HG02642 (cell line): ENCODE results near the gene SLC10A2.

Experiments
- ATAC-seq: cut with Tn5 transposase; IDR thresholded peaks from one replicate; pipeline ENCODE4 v1.9.1; 2021; ENCODE audit warnings: mild to moderate bottlenecking; ENCODE audit not compliant: unreplicated experiment, poor library complexity

Gene SLC10A2

DNA sequence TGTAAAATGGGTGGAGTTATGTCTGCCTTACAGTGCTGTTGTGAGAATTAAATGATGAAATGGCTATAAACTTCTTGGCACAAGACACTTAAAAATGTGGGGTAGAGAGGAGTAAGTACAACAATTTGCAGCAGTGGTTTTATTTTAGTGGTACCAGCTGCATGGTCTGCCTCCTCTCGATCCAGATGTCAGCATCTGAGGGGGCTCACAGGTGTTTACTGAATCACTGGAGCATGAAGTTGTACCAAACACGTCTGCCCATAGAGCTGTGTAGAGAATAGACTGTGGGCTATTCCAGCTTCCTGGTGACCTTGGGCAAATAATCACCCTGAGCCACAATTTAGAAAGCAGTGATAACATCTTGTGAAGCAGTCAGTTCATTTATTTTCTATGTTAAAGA is 11.1 kb downstream of the SLC10A2 start:
- ATAC-seq: no peak

DNA sequence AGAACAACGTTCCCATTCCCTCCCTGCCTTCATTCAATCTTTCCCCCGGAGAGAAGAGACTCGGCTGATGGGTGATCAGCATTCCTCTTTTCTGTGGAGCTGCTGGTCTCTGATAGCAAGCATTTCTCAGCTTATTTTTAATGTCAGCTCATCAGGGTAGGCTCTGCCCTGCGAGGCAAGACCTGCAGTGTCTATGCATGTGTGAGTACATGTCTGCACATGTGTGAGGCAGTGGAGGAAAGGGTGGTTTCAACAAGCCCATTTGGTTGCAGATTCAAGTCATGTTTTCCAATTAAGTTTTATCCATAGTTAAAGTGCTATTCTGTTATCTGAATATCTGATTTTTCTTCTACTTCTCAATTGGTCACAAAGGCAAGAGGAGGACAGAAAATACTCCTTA is 19.5 kb downstream of the SLC10A2 start:
- ATAC-seq: no peak

- no peak for ATAC-seq
Observed at GRCh38 chr13:103044056-103044455, 22.2 kb downstream of the SLC10A2 start.

DNA sequence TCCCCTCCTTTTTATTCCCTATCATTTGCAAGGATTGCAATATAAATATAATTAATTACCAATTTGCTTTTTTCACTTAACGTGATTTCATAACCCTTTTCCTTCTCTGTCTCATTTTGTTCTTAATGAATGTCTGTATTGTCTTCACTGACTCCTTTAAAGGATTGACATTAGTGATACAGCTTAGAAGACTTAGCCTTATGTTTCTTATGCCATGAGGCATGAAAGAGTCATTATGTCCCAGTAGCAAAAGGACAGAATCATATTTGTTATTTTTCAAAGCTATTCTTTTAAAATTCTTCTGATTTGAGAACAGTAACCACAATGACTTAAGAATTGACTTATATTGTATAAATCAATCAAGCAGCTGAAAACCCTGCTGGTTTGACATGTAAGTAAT is 26.2 kb downstream of the SLC10A2 start:
- no peak for ATAC-seq

- ATAC-seq: no peak
Observed at GRCh38 chr13:103039183-103039582, 27.0 kb downstream of the SLC10A2 start.

DNA sequence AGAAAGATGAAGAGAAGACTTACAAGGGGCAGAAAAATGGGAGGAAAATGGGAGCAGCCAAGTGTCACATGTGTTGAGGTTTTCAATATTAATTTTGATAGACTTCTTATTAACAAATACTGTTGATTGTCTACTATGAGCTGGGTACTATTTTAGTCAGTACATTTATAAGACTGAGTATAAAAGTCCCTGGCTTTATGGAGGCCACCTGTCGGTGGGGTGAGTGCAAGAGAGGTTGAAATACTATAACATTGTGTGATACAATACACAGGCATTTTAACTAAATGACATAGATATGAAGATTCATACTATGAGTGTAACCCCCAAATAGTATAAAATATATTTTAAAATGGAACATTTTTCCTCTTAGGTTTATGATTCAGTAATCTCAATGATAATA is 29.9 kb downstream of the SLC10A2 start:
- no peak for ATAC-seq

GRCh38 chr13:103033999-103034398 is 32.2 kb downstream of the SLC10A2 start:
- ATAC-seq: no peak

- peak; percentile 92 for ATAC-seq
Observed at GRCh38 chr13:103031332-103031873, 34.8 kb downstream of the SLC10A2 start.

- no peak for ATAC-seq
Observed at GRCh38 chr13:103030776-103031175, 35.4 kb downstream of the SLC10A2 start.

DNA sequence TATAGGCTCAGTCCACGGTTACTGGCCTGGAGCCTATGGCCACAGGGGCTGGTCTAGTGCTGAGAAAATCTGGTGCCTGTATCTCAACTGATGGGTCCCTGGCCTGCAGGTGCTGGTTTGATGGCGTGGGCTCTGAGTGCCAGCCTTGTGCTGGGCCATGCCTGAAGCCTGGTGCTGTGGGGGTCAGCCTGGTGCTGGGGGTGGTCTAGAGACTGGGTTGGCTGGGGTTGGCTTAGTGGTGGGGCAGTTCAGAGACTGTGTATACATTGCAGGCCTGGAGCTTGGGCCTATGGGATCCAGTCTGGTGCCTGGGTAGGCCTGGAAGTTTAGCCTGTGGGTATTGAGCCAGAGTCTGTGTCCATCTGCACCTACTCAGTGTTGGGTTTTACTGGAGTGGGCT is 36.4 kb downstream of the SLC10A2 start:
- no peak for ATAC-seq

GRCh38 chr13:103022336-103022735 is 43.9 kb downstream of the SLC10A2 start:
- no peak for ATAC-seq

- no peak for ATAC-seq
Observed at GRCh38 chr13:103018556-103018955, 47.7 kb downstream of the SLC10A2 start.

- ATAC-seq: no peak
Observed at GRCh38 chr13:103012646-103013045, 53.6 kb downstream of the SLC10A2 start.

DNA sequence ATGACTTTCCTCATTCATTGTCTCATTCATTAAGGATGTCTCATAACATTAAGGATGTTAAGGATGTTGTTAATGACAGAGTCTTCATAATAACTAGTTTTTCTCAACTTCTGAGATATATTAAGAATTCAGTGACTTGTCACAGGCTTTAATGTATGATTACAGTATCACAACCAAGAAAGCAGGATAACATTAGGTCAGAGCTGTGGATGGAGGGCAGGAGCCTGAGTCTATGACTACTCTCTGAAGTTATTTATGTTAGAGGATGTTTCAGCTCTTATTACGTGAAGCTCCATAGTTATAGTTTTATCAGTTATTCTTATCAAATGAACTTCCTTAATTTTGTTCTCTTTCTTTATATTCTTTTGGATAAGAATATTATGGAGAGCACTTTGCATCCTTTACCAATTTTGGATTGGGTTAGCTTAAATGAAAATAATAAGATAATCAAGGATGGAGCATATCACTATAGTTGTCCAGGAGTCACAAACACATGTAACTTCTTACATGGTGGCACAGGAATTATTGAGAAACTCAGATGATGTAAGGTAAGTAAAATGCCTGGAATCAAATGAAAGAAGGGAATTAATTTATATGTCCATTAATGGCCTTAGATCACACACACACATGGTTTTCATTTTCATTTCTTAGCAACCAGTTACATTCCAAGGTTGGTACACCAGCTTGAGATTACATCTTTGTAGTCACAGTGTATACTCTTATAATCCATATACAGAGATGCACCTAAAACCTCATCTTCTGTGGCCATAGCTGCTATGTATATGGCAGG is 57.0 kb downstream of the SLC10A2 start:
- no peak for ATAC-seq

DNA sequence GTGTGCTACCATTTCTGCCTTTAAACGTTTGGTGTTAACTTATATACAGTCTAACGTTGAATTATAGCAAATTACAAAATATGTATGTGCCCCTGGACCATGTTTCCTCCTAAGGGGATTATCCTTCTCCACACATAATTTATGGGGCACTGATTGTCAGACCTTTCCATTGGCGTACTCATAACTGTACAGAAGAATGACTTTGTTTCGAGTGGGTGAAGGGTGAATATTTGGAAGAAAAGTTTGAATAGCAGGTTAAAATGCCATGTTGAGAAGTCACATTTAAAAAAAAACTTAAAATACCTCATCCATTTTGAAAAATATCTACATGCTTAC is 58.8 kb downstream of the SLC10A2 start:
- peak; percentile 40 for ATAC-seq

- peak; percentile 89 for ATAC-seq
Observed at GRCh38 chr13:103006641-103007426, 59.4 kb downstream of the SLC10A2 start.

- no peak for ATAC-seq
Observed at GRCh38 chr13:103004661-103005345, 61.4 kb downstream of the SLC10A2 start.

- ATAC-seq: no peak
Observed at GRCh38 chr13:103003631-103004030, 62.6 kb downstream of the SLC10A2 start.

GRCh38 chr13:103002279-103002678 is 63.9 kb downstream of the SLC10A2 start:
- ATAC-seq: no peak

DNA sequence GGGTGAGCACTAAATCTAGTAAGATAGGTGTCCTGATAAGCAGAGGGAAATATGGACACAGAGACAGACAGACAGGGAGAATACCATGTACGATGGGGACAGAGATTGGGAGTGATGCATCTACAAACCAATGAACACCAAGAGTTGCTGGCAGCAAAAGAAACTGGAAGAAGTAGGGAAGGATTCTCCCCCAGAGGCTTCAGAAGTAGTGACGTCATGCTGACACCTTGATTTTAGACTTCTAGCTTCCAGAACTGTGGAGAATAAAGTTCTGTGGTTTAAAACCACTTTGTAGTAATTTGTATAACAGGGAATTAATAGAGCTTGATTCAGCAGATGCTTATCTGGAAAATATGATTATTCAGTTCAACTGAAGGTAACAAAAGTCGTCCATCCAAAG is 66.1 kb downstream of the SLC10A2 start:
- ATAC-seq: no peak

DNA sequence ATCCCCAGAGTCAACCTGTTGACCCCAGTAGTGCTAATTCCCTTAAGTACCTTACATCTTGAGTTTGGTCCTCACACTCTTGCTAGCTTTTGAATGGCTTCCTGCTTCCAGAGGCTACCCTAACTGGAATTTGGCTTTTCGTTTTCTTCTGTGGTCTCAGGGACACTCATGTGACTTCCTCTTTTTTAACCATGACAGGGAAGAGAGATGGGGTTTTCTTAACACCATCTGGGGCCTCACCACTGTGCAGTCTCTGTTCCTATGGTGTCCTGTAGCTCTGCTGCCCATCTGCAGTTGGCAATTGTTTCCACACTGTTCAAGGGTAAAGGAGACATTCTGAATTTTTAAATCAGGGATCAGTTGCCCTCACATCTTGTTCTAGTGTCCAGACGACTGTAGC is 66.7 kb downstream of the SLC10A2 start:
- no peak for ATAC-seq
